HG03159 (cell line): ENCODE results near the gene MSMB.
"Not testable (repeated sequence)": the region's sequence is repeated elsewhere in the genome, so short reads cannot be mapped to it uniquely, and the experiment has no call there.

Experiments
- ATAC-seq: cut with Tn5 transposase; IDR thresholded peaks from one replicate; pipeline ENCODE4 v1.9.1; 2021; ENCODE audit warnings: mild to moderate bottlenecking, moderate library complexity; ENCODE audit not compliant: unreplicated experiment

The MSMB gene, protein sequence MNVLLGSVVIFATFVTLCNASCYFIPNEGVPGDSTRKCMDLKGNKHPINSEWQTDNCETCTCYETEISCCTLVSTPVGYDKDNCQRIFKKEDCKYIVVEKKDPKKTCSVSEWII

DNA sequence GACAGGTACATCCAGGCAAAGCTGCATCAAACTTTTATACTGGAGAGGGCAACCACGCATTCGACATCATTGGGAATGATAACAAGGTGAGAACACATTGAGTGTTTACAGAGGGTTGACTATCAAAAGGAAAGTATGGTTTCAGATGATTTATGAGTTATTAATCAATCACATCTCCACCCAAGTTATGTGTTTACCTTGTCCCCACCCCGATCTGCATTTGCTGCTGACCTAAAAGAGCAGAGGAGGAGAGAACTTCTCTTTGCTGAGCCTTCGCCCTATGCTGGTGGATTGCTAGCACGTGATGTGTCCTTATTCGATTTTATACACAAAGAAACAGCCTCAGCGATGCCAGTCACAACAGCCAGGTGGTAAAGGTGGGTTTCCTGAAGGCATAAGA lies at the start of gene MSMB:
MSMB (minus strand) TSS at position 9 of the 400 bp plus-strand sequence. CDS start 32 bp downstream, outside the sequence.
- ATAC-seq, result no peak

DNA sequence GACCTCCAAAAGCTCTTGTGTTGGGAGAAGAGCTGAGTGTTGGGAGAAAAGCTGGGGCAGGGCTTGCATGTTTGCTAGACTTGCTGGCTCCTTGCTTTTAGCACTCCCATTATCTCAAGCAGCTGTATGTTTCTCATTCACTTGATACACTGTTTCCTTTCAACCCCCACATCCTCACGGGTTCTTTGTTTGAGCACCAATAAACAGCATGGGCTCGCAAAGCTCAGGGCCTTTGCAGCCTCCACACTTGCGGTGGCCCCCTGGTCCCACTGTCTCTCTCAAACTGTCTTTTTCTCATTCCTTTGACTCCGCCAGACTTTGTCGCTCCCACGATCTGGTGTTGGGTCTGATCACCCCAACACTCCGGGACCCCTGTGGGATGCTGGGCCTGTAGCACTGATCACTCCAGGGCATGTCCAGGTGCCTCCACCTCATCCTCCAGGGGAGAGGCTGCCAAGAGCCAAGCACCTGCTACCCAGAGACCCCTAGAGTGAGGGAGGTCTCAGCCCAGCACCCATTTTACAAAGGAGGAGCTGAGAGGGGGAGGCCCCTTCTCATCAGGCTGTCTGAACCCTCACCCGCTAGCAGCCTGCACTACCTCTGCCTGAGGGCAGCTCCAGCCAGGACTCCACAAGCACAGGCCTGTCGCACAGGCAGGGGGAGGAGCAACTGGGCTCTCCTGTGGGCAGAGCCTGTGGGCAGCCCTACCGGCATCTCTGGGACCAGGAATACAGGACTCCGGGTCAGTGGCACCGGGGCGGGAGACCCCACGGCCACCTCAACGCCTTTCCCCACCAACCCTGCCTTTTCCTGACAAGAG lies 49.1 kb upstream of the MSMB start:
- no peak for ATAC-seq

DNA sequence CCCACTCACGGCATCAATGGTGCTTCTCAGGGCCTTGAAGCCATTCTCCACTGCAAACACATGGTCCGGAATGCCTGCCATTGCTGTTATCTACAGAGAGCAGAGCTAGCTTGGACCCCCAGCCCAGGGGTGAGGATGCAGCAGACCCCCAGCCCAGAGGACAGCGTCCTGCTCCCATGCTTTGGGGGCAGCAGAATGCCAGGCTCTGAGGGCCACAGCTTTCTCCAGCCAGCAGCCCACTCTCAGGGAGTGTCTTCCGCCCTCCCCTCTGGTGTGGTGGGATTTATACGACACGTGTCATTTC lies 48.1 kb upstream of the MSMB start:
- ATAC-seq, result no peak

DNA sequence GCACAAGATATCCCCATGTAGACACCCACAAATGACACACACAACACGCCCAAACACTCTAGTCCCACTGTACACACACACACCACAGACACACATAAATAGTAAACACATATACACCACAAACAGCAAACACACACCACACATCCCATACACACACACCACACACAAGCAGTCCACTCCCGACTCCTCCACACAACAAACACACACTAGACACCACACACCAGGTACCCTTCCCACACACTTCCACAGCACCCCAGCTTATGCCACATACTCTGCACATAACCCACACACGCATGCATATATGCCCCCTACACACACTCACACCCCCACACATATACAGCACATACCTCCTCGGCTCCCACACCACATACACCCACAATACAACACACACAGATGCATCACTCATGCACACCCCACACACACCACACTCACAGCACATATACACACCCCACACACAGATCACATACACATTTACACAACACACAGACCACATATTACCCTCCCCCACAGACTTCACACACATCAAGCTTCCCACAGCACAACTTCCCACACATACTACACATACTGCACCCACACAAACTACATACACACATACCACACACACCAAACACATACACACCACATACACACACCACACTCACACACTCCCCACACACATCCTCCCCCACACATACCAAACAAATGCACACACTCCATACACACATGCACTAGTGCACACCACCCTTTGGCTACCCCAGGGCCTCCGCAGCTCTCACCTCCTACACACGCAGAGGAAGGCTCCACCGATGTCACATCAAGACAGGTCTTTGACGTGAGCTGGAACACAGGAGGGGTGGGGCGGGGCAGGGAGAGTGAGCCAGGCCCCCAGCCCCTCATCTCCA lies 47.5 kb upstream of the MSMB start:
- ATAC-seq, result not testable (repeated sequence)

DNA sequence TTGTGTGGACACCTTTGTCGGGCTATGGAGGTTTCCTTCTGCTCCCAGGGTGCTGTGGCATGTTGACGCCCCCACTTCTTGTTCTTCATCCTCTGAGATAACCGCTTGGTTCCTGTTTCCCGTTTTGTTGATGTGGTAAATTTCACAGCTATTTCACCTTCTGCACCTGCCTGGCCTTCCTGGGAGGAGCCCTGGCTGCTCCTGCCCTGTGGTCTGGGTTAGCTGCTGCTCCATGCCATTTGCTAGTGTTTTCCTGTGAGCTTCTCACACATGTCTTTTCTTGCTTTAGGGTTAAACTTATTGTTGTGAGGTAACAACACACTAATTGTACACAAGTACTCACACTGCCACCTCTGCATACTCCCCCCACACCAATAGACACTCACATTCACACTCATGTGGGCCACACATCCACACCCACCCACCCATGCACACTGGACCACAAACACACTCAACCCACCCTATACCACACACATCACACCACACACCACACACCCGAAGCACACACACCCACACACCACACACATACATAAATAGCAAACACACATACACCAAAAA lies 46.5 kb upstream of the MSMB start:
- no peak for ATAC-seq

DNA sequence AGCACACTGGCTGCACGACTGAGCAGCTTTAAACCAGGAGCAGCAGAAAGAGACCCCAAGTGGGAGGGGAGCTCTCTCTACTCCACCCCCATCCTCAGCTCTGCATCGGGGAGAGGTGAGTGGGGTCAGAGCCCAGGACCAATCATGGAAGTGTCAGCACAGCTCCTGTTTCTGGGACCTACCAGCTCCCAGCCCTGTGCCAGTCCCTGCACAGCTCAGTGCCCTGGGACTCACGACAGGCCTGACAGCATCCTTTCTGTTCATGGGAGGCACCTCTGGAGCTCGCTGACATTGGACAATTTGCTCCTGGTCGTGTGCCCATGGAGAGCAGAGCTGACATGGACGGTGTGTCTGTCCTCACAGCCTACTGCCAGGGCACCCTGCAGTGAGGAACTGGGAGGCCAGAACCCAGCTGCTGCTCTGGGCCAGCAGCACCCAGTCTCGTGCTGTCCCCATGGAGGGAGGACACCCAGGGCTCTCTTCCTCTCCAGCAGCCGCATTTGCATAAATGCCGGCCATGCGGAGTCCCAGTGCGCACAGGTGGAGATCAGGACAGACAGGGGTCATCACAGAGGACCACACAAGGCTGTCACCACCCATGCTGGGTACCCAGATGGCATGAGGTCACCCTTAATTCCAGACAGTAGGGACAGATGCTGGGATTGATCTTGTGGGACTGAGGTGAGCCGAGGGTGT lies 45.9 kb upstream of the MSMB start:
- ATAC-seq, result no peak

DNA sequence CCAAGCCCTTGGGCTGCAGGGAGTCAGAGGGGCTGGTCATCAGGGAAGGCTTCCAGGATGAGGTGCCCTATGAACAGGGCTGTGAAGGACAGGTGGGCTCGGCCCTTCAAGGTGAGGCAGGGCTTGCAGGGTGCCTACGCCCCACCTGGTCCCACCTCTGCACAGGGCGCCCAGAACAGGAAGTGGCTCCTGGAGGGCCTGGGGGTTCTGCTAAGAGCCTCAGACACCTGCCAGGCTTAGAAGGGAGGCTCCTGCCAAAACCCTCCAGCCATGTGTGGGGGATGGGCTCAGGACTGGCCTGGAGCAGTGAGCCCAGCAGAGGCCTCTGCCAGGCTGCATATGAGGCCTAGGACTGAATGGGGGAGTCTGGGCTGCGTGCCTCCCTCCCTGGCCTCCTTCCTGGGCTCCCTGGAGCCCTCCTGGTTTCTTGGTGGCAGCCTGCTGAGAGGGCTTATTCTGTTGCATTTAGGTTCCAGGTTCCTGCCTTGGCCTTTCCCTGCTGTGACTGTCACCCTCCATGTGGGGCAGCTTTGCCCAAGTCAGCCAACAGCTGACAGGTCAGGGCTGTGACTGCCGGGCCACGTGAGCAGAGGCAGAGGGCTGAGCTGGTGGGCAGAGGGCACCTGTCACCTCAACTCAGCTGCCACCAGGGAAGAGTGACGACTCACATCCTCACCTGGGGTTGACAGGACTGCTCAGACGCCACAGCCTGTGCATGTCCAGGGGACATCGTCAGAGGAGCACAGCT lies 45.2 kb upstream of the MSMB start:
- no peak for ATAC-seq

DNA sequence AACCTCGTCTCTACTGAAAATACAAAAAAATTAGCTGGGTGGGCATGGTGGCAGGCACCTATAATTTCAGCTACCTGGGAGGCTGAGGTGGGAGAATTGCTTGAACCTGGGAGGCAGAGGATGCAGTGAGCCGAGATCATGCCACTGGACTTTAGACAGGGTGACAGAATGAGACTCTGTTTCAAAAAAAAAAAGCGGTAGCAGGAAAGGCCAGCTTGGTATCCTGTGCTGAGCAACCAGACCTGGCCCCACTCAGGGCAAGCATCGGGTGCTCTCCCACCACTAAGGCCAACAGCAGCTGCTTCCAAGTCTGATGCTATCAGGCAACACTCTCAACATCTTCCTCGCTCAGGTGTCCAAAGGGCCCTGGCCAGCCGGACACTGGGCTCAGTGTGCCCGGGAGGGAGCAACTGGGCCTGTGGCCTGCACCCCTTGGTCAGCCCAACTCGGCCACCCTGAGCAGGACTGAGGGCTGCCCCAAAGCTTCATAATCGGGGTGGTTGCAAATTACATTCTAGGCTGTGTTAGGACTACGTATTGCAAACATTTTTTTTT lies 44.3 kb upstream of the MSMB start:
- no peak for ATAC-seq

DNA sequence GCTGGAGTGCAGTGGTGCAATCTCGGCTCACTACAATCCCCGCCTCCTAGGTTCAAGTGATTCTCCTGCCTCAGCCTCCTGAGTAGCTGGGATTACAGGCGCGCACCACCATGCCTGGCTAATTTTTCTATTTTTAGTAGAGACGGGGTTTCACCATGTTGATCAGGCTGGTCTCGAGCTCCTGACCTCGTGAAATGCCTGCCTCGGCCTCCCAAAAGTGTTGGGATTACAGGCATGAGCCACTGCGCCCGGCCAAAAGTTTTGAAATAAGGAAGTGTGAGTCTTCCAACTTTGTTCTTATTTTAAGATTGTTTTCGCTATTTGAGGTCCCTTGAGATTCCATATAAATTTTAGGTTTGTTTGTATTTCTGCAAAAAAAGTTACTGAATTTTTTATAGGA lies 41.3 kb upstream of the MSMB start:
- not testable (repeated sequence) for ATAC-seq

DNA sequence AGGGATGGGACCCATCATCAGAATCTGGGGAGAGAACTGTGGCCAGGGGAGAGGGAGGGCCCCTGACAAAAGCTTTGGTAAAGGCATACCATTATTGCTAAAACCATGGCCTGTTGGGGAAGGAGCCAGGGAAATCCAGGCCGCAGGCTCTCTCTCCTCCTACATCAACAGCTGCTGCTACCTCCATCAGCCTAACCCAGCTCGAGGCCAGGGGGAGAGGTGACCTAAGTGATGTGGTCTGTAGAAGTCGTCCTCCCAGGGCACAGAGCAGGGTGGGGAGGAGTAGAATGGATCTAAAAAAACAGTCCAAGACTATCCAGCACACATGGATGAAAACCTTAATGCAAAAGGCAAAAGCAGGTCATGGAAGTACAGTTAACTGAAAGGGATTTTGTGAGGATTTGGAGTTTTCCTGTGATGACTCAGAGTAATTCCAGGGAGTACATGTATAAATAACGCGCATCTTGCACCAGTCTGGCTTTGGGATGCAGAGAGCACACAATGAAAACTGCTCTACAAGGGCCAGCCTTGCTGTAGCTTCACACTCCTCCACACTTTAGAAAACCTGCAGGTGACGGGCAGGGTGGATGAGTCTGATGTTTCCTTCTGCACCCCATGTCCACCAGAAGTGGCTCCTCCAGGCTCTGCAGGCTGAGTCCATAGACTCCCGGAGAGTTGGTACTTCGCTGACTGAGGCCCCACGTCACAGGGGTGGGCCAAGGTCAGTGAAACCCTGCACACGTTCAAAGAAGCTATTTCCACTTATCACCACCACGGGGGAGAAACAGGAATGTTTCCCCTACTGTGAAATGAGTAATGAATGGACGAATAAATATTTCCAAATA lies 38.5 kb upstream of the MSMB start:
- no peak for ATAC-seq

DNA sequence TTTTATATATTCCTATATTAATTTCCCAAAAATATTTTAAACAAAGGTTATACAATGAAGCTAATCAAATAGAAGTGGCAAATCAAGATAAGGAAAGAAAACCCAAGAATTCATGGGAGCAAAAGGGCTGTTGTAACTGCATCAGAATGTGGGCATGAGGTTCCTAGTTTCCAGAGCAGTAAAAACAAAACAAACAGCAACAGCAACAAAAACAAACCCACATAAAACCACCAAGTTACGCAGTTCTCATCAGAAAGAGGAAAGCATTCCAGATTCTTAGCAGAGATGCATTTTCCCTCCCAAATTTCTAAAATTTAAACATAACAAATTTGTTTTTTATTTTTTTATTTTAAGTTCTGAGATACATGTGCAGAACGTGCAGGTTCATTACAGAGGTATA lies 34.8 kb upstream of the MSMB start:
- ATAC-seq, result no peak

DNA sequence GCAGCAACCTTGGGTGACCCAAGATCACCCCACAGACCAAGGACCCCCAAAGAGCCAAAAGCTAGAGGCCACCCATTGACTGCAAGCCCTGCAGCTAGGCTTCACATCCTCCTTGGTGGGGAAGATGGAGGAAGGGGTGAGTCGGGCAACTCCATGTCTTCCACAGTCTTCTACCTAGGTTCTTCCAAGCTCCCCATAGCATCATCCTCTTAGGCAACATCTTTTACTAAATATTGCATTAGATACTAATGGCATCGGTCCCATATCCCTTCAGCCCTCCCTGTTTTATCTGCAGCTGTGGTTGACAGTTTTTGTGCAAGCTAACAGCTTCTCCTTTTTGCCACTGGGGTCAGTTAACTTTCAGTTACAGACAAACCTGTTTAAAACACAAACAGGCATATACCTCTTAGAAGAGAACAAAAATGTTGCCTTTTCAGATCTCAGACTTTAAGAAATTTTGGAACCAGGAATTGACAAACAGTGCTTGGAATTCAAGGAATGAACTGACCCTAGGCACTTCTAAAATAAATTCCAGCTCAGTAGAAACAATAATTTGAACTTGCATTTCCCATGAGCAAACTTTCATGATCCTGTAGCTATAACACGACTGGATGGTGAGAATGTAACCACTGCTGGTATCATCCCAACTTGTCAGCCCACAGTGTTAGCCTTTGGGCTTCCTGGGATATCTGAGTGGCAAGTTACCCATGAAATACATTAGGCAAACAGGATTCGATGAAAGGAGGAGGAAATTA lies 33.9 kb upstream of the MSMB start:
- no peak for ATAC-seq

DNA sequence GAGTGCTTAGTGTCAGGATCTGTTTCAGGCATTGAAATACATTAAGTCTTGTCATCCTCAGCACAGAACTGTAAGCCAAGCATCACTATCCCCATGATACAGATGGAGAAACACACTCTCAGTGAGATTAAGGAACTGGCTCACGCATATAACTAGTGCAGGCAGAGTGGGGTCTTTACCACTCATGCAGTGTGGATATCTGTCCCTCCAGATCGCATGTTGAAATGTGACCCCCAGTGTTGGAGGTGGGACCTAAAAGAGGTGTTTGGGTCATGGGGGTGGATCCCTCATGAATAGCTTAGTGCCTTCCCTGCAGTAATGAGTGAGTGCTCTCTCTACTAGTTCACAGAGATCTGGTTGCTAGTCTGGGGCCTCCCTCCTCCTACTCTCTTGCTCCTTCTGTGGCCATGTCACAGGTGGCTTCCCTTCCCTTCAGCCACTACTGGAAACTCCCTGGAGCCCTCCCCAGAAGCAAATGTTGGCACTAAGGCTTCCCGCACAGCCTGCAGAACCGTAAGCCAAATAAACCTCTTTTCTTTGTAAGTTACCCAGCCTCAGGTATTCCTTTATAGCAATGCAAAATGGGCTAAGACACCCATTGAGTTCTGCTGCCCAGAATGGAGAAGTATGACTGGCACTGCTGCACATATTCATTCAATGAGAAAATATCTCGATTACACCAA lies 31.8 kb upstream of the MSMB start:
- no peak for ATAC-seq

DNA sequence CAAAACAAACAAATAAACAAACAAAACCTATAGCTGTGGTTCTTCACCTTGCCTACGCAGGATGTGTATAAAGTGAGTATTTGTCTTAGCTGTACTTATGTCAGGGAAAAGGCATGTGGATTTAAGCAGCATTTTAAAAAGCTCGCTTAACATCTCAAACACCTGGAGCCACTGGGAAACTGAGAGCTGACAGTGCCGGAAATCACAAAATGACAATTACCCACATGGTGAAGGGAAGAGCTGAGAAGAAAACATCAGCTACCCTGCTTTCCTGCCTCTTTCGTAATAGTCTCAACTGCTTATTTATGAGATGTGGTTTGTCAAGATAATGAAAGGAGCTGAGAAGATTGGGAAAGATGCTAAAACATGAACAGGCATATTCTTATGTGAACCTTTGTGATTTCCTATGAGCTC lies 31.1 kb upstream of the MSMB start:
- no peak for ATAC-seq

DNA sequence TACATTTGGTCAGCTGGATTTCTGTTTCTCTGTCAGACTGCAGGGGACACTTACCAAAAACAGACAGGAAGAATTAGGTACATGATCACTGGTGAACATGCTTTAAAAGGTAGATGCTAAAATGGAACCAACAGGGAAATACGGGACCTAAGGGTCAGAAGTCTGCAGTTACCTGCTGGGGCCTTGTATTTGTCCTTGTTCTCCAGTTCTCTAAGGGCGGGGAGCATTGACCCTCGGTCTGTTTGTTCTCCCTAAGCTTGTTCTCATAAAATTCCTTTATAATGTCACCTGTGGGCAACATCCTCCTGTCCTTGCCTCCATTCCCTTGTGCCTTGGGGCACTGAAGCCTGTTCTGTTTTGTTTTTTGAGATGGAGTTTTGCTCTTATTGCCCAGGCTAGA lies 29.8 kb upstream of the MSMB start:
- ATAC-seq, result no peak

DNA sequence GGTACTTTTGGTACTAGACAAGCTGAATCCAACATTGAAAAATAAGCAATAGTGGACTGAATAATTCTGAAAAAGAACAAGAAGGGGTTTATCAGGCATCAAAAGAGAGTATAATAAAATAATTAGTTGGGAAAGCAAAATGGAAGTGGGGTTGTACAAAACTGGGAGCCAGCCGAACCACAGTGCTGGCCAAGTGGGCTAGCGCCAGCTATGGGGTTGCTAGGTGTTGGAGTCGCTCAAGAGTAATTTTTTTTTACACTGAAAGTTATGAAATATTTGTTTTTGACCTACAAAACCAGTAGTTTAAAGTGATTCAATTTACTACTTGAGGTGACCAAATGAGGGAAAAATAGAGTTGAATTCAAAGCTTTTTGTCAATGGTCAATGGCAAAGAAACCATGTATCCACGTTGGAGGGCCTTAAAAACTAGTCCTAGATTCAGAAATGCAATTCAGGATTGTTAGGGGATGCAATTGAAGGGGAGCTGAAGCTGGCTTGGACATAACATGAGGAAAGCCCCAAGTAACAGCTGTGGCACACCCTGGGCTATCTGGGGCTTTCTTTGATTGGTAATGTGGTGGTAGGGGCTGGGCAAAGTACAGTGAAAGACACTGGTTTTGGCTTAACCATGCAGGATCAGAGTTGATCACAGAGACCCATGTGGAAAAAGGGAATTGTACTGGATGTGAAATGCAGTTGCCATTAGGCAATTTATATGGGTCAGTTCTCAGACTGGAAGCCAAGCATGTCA lies 28.3 kb upstream of the MSMB start:
- ATAC-seq, result no peak

DNA sequence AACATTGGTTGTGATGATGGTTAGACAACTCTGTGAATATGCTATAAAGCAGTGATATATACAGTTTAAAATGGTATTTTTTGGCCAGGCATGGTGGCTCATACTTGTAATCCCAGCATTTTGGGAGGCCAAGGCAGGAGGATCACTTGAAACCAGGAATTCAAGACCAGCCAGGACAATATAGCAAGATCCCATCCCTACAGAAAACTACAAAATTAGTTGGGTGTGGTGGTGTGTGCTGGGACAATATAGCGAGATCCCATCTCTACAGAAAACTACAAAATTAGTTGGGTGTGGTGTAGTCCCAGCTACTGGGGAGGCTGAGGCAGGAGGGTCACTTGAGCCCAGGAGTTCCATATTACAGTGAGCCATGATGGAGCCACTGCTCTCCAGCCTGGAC lies 27.5 kb upstream of the MSMB start:
- no peak for ATAC-seq
